Measurements from ENCODE around the gene PLCH2.

DNA sequence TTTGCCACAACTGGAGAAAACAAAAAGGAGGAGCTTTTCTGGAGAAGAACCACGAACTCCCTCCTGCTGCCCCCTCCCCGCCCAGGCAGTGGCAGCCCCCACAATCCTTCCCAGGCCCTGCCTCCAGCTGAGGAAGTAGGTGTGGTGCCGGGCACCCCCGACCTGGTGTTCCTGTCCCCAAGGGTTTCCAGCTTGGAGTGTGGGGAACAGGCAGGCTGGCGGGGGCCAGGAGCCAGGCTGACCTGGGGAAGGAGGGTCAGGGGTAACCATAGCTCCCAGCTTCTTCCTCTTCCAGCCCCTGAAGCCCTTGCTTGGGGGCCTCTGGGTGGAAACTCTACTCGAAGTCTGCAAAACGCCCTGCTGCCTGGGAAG, 58.2 kb downstream of the PLCH2 start:
- TF ChIP-seq TAF1 (IDR thresholded peaks at IDR 0.05; ENCODE audit: low read depth) (no peak), FOXM1 (IDR thresholded peaks at IDR 0.05; ENCODE audit: borderline replicate concordance, low read depth) (no peak), CEBPB (IDR thresholded peaks at IDR 0.05) (no peak), ZBTB7A (IDR thresholded peaks at IDR 0.05; ENCODE audit: low read depth) (no peak), EP300 (IDR thresholded peaks at IDR 0.05; ENCODE audit: borderline replicate concordance) (no peak), RAD21 (IDR thresholded peaks at IDR 0.05; ENCODE audit: low read depth) (no peak), EGR1 (IDR thresholded peaks at IDR 0.05) (no peak), TCF12 (IDR thresholded peaks at IDR 0.05; ENCODE audit: low read depth) (no peak), CREB1 (IDR thresholded peaks at IDR 0.05; ENCODE audit: low read depth) (no peak), TEAD4 (IDR thresholded peaks at IDR 0.05) (no peak), YY1 (IDR thresholded peaks at IDR 0.05; ENCODE audit: low read depth) (no peak)
- TF ChIP-seq, protein P1, sequence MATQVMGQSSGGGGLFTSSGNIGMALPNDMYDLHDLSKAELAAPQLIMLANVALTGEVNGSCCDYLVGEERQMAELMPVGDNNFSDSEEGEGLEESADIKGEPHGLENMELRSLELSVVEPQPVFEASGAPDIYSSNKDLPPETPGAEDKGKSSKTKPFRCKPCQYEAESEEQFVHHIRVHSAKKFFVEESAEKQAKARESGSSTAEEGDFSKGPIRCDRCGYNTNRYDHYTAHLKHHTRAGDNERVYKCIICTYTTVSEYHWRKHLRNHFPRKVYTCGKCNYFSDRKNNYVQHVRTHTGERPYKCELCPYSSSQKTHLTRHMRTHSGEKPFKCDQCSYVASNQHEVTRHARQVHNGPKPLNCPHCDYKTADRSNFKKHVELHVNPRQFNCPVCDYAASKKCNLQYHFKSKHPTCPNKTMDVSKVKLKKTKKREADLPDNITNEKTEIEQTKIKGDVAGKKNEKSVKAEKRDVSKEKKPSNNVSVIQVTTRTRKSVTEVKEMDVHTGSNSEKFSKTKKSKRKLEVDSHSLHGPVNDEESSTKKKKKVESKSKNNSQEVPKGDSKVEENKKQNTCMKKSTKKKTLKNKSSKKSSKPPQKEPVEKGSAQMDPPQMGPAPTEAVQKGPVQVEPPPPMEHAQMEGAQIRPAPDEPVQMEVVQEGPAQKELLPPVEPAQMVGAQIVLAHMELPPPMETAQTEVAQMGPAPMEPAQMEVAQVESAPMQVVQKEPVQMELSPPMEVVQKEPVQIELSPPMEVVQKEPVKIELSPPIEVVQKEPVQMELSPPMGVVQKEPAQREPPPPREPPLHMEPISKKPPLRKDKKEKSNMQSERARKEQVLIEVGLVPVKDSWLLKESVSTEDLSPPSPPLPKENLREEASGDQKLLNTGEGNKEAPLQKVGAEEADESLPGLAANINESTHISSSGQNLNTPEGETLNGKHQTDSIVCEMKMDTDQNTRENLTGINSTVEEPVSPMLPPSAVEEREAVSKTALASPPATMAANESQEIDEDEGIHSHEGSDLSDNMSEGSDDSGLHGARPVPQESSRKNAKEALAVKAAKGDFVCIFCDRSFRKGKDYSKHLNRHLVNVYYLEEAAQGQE (IDR thresholded peaks at IDR 0.05; ENCODE audit: low read depth) = no peak
- TF ChIP-seq, protein P2, sequence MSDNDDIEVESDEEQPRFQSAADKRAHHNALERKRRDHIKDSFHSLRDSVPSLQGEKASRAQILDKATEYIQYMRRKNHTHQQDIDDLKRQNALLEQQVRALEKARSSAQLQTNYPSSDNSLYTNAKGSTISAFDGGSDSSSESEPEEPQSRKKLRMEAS (IDR thresholded peaks at IDR 0.05) = no peak
